B cell (primary cell): ENCODE measurements around the gene SPEF1. TPM values are rescaled to one million over a fixed set of nuclear protein-coding genes. Genes with fewer than 3 reads are reported as not detected.

Source experiments
- ATAC-seq: fragments of 200-7000 bp; cut with Tn5 transposase; one replicate; pipeline ENCODE4 v1.10.0; 2021; ENCODE audit warnings: low read depth, mild to moderate bottlenecking, moderate number of reproducible peaks, moderate library complexity
- CTCF ChIA-PET: fragments of 350-600 bp; sonication (Branson Sonifier 250); formaldehyde crosslinking; loops from one replicate; lab custom pipeline; 2021; ENCODE audit warnings: antibody characterized with exemption, inconsistent platforms; lab: Charles Lee
- POLR2A ChIA-PET: fragments of 350-600 bp; sonication (Branson Sonifier 250); formaldehyde crosslinking; loops from one replicate; lab custom pipeline; 2021; ENCODE audit warnings: antibody characterized with exemption; lab: Charles Lee
- DNase-seq: peaks from one replicate; pipeline ENCODE4 v3.0.0; 2013
- H2AFZ ChIP-seq: 2 replicates; pipeline ENCODE4 v1.6.1; 2012; ENCODE audit warnings: mild to moderate bottlenecking, low read depth, low read length; ENCODE audit not compliant: insufficient read depth, poor library complexity, severe bottlenecking
- H3K27ac ChIP-seq, 2 donors: 1 replicate in 1 of 2; 2 replicates in 1 of 2; pipeline ENCODE4 v1.5.1; 2012 to 2013; ENCODE audit warnings: low read length in 2 of 2, mild to moderate bottlenecking in 2 of 2, moderate library complexity in 1 of 2
- H3K27me3 ChIP-seq, 4 experiments: fragments of 200-600 bp in 1 of 4; sonication (generic) in 1 of 4; replicated peaks in 1 of 4; 1 replicate in 2 of 4; 2 replicates in 2 of 4; pipeline versions ENCODE4 v1.6.1 to v1.7.0; 2013 to 2016; ENCODE audit warnings: low read length in 3 of 4, mild to moderate bottlenecking in 2 of 4, mixed read lengths in 1 of 4, moderate library complexity in 1 of 4; ENCODE audit not compliant: insufficient read depth in 4 of 4, control insufficient read depth in 3 of 4; ENCODE audit errors: control extremely low read depth in 1 of 4
- H3K36me3 ChIP-seq, 2 experiments: replicated peaks in 1 of 2; 1 replicate in 1 of 2; 2 replicates in 1 of 2; pipeline versions ENCODE4 v1.6.1 to v1.7.1; 2013; ENCODE audit warnings: low read length in 1 of 2; ENCODE audit not compliant: insufficient read depth in 2 of 2, control insufficient read depth in 1 of 2; ENCODE audit errors: control extremely low read depth in 1 of 2, extremely low read depth in 1 of 2
- H3K4me1 ChIP-seq, 2 donors: fragments of 200-600 bp in 1 of 2; sonication (generic) in 1 of 2; 1 replicate in 1 of 2; 2 replicates in 1 of 2; pipeline versions ENCODE4 v1.5.1 to v1.6.1; 2013 to 2017; ENCODE audit warnings: low read length in 2 of 2; ENCODE audit not compliant: control insufficient read depth in 2 of 2, insufficient read depth in 2 of 2
- H3K4me2 ChIP-seq: replicated peaks from 2 replicates; pipeline ENCODE3; 2012; ENCODE audit warnings: mild to moderate bottlenecking, low read depth, low read length; ENCODE audit not compliant: poor library complexity, severe bottlenecking
- H3K4me3 ChIP-seq, 5 experiments: fragments of 200-600 bp in 1 of 5; sonication (generic) in 1 of 5; 1 replicate in 3 of 5; 2 replicates in 2 of 5; pipeline versions ENCODE4 v1.5.1 to v1.7.0; 2011 to 2016; ENCODE audit warnings: low read length in 4 of 5, mild to moderate bottlenecking in 4 of 5, low read depth in 2 of 5, control low read depth in 1 of 5, moderate library complexity in 1 of 5; ENCODE audit not compliant: insufficient read depth in 1 of 5; ENCODE audit errors: control extremely low read depth in 1 of 5, extremely low read depth in 1 of 5
- H3K79me2 ChIP-seq: fragments of 200-600 bp; sonication (generic); one replicate; pipeline ENCODE4 v1.6.0; 2016; ENCODE audit warnings: low read length; ENCODE audit not compliant: control insufficient read depth, insufficient read depth
- H3K9ac ChIP-seq: fragments of 200-600 bp; sonication (generic); 2 replicates; pipeline ENCODE4 v1.6.1; 2017; ENCODE audit warnings: mild to moderate bottlenecking, low read length, moderate library complexity
- H3K9me3 ChIP-seq, 3 donors: one replicate each; pipeline versions ENCODE4 v1.6.1 to v1.7.1; 2013; ENCODE audit warnings: low read length in 2 of 3; ENCODE audit not compliant: control insufficient read depth in 2 of 3, insufficient read depth in 1 of 3; ENCODE audit errors: control extremely low read depth in 1 of 3
- H4K20me1 ChIP-seq: 2 replicates; pipeline ENCODE4 v1.6.0; 2012; ENCODE audit warnings: mild to moderate bottlenecking, low read length; ENCODE audit not compliant: insufficient read depth, control insufficient read depth, poor library complexity, severe bottlenecking
- H3K27ac Mint-ChIP-seq: one replicate; pipeline ENCODE4 v1.8.0; 2021; ENCODE audit warnings: mixed read lengths
- H3K27me3 Mint-ChIP-seq: one replicate; pipeline ENCODE4 v1.8.0; 2021; ENCODE audit warnings: mixed read lengths
- H3K4me1 Mint-ChIP-seq: one replicate; pipeline ENCODE4 v1.8.0; 2021; ENCODE audit warnings: mixed read lengths
- H3K4me3 Mint-ChIP-seq: one replicate; pipeline ENCODE4 v1.8.0; 2021; ENCODE audit warnings: mixed read lengths
- H3K9me3 Mint-ChIP-seq: one replicate; pipeline ENCODE4 v1.8.0; 2022; ENCODE audit warnings: mixed read lengths; ENCODE audit not compliant: insufficient read depth
- CTCF ChIP-seq: fragments of 200-600 bp; IDR thresholded peaks from one replicate; pipeline ENCODE4 v1.8.0; 2022; ENCODE audit warnings: antibody characterized with exemption, mild to moderate bottlenecking
- EZH2 ChIP-seq: IDR thresholded peaks from 2 replicates; pipeline ENCODE4 v1.6.1; 2012; ENCODE audit warnings: borderline replicate concordance, low read depth, mild to moderate bottlenecking, moderate library complexity, low read length; ENCODE audit not compliant: insufficient read depth, poor library complexity, severe bottlenecking
- whole genome bisulfite sequencing: methylation state at CpG from one replicate; pipeline ENCODE4 v1.1.5; 2013; ENCODE audit warnings: missing lambda C conversion rate; ENCODE audit not compliant: insufficient coverage; 5-methylcytosine and 5-hydroxymethylcytosine counted together
- intact Hi-C: fragments of 100-400 bp; cut with micrococcal nuclease; formaldehyde crosslinking; loops from one replicate; pipeline ENCODE4 v1.10.0; 2022
- polyA plus RNA-seq: library from polyadenylated mRNA; depleted of rRNA; stranded (reverse); fragments of >200 nt; gene quantifications from 2 replicates; pipeline ENCODE4 v1.2.3, GENCODE V29; 2012
- total RNA-seq, 2 donors: library from RNA; stranded (reverse); fragments of 120-200 nt in 1 of 2; gene quantifications; 1 replicate in 1 of 2; 2 replicates in 1 of 2; pipeline versions ENCODE4 v1.2.3 to v1.2.4, GENCODE V29; 2013 to 2022

Gene SPEF1
- total and polyA plus RNA-seq, 2 donors (not counting 1 experiment from before 2014, with no cell fraction given), result not detected

GRCh38 chr20:3820901-3821727, 39.9 kb upstream of the SPEF1 start:
- peaks cover 16% of the 10 kb centered on the region for H3K4me1 Mint-ChIP-seq

More at GRCh38 chr20:3820901-3821727, 39.9 kb upstream of the SPEF1 start:
- no peaks in the 10 kb centered on the region for H3K27me3 ChIP-seq
- no peaks in the 10 kb centered on the region for H4K20me1 ChIP-seq
- Mint-ChIP-seq H3K27me3 (no peaks in the 10 kb centered on the region), H3K9me3 (no peaks in the 10 kb centered on the region), H3K27ac (peak overlapping the region; percentile 100), H3K4me3 (peak overlapping the region; percentile 97)
- intact Hi-C loops, result loop anchor here (1.0 to 2.0 kb wide), 10 partner anchors 10 to 193 kb away; partner anchors contain the start of genes CENPB, MAVS, PANK2 and SPEF1
- H3K9me3 ChIP-seq, result no peaks in the 10 kb centered on the region
- H3K79me2 ChIP-seq, result peaks cover 13% of the 10 kb centered on the region
- ChIA-PET POLR2A (interaction anchor here (0.7 to 2.2 kb wide), 14 partner anchors 9 to 261 kb away, joined by 3 to 16 read pairs (median 4); partner anchors contain the start of genes ADISSP, CDC25B, CENPB and SPEF1), CTCF (interaction anchor here (0.7 to 6.4 kb wide), 20 partner anchors 9 to 1305 kb away, joined by 3 to 84 read pairs (median 6); partner anchors contain the start of genes ADISSP, CDC25B, CDS2 and CENPB)
- peak overlapping the region; percentile 94 for H2AFZ ChIP-seq
- TF ChIP-seq CTCF, result no peak
- TF ChIP-seq EZH2, result no peak
- 81% methylated on average over 10 of the region's 20 CpGs for WGBS
- H3K4me1 ChIP-seq, result peaks cover 13 to 17% of the 10 kb centered on the region in 2 donors
- H3K27ac ChIP-seq, result peak overlapping the region; percentile 97 to 98
- H3K9ac ChIP-seq, result peak overlapping the region; percentile 95
- peaks cover 0 to 26% of the 10 kb centered on the region in 2 experiments for H3K36me3 ChIP-seq
- DNase-seq (no peak), ATAC-seq (no peak)
- peak overlapping the region; percentile 62 to 85 (median 75) for H3K4me3 ChIP-seq
- H3K4me2 ChIP-seq, result peak overlapping the region; percentile 79
